BJ (cell line): ENCODE measurements around the gene SYT12. TPM values are rescaled to one million over a fixed set of nuclear protein-coding genes. Genes with fewer than 3 reads are reported as not detected.
A peak's percentile ranks its signal among the peaks of the same experiment; 100 is the strongest.

ENCODE experiments used
- CTCF ChIA-PET: fragments of 350-600 bp; formaldehyde crosslinking; extraction: SDS; loops from one replicate; lab custom pipeline; 2021; ENCODE audit warnings: antibody characterized with exemption, inconsistent platforms; lab: Yijun Ruan, JAX
- POLR2A ChIA-PET: fragments of 300-600 bp; sonication (Branson Sonifier 250); formaldehyde crosslinking; extraction: SDS; loops from one replicate; lab custom pipeline; 2021; ENCODE audit warnings: antibody characterized with exemption; lab: Charles Lee
- DNase-seq: peaks from one replicate; pipeline ENCODE4 v3.0.0-alpha.2; 2011; ENCODE audit warnings: low read depth
- H3K27me3 ChIP-seq: 2 replicates; pipeline ENCODE4 v1.6.0; 2011; ENCODE audit warnings: low read length; ENCODE audit not compliant: control insufficient read depth, insufficient read depth
- H3K36me3 ChIP-seq: 2 replicates; pipeline ENCODE4 v1.5.1; 2011; ENCODE audit warnings: low read length; ENCODE audit not compliant: control insufficient read depth, insufficient read depth
- H3K4me3 ChIP-seq: 2 replicates; pipeline ENCODE4 v1.5.1; 2011; ENCODE audit warnings: low read depth, mild to moderate bottlenecking, control low read depth, low read length
- CTCF ChIP-seq: IDR thresholded peaks from 2 replicates; pipeline ENCODE4 v1.5.1; 2011; ENCODE audit warnings: low read depth, mild to moderate bottlenecking, control low read depth, inconsistent platforms, low read length, moderate library complexity; ENCODE audit not compliant: insufficient read depth
- polyA minus RNA-seq: library from RNA; depleted of rRNA, polyadenylated mRNA; stranded (reverse); fragments of >200 nt; gene quantifications from 2 replicates; pipeline ENCODE4 v1.2.3, GENCODE V29; 2011; rRNA and poly(A)+ RNA removed
- polyA plus RNA-seq: library from polyadenylated mRNA; depleted of rRNA; stranded (reverse); fragments of >200 nt; gene quantifications from 2 replicates; pipeline ENCODE4 v1.2.3, GENCODE V29; 2011; rRNA removed

Gene SYT12
- polyA plus RNA-seq: 0.13 TPM in 2 replicates
- polyA minus RNA-seq: 0.19 and 0.26 TPM in 2 replicates

GRCh38 chr11:67022961-67023956 lies at the start of gene SYT12:
SYT12 (plus strand) TSS chr11:67023134; CDS start chr11:67030145, 7,011 bp downstream.
- H3K27me3 ChIP-seq: peaks cover 13% of the 10 kb centered on the region

DNA sequence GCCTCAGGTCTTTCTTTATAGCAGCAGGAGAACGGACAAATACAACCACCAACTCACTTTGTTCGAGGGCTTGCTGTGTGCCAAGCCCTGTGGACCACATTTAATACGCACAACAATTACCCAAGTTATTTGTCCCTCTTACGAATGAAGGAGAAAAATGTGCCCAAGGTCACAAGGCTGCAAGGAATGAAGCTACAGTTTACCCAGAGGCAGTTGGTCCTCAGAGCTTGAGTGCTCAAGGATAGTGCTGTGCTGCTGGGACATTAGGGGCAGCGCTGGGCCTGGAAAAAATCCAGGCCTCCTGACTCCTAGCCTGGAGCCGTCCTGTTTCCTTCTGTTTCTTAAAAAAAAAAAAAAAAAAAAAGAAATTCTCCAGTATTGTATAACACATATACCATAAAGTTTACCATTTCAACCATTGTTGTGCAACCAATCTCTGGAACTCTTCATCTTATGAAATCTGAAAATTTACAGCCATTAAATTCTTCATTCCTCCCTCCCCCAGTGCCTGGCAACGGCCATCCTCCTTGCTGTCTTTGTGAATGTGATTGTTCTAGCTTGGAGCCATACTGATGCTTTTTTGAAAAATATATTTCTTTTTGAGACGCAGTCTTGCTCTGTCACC lies 48.9 kb upstream of the SYT12 start:
- POLR2A ChIA-PET: no interaction called here
- CTCF ChIA-PET: interaction anchor here (4.3 kb wide), 1 partner anchor 132 kb away, joined by 25 read pairs; the partner anchor contains the start of gene RCE1
- no peaks in the 10 kb centered on the region for H3K27me3 ChIP-seq
- DNase-seq: no peak
- no peak overlapping the region for H3K4me3 ChIP-seq
- TF ChIP-seq CTCF: no peak
- no peaks in the 10 kb centered on the region for H3K36me3 ChIP-seq

More at GRCh38 chr11:67022961-67023956, at the start of gene SYT12:
- ChIA-PET CTCF (interaction anchor here (0.6 to 1.2 kb wide), 3 partner anchors 10 to 26 kb away, joined by 3 to 4 read pairs (median 3); no protein-coding TSS in a partner anchor), POLR2A (interaction anchor here (0.6 kb wide), 1 partner anchor 26 kb away, joined by 3 read pairs; no protein-coding TSS in a partner anchor)
- DNase-seq: no peak
- TF ChIP-seq CTCF: no peak
- Histone ChIP-seq H3K4me3 (peak within 1 kb of the TSS; percentile 28), H3K36me3 (no peaks in the 10 kb centered on the region)

- CTCF ChIA-PET: interaction anchor here (0.6 to 4.3 kb wide), 20 partner anchors 10 to 361 kb away, joined by 3 to 25 read pairs (median 4); partner anchors contain the start of genes PC, RBM4 and RCE1
- DNase-seq: no peak
- TF ChIP-seq CTCF: no peak
- POLR2A ChIA-PET: no interaction called here
- Histone ChIP-seq H3K27me3 (no peaks in the 10 kb centered on the region), H3K4me3 (no peak within 1 kb of the TSS), H3K36me3 (no peaks in the 10 kb centered on the region)
These were observed 48.1 kb upstream of the SYT12 start, which contains the start of gene C11orf86 for GRCh38 chr11:66974724-66975404. C11orf86 (plus strand) TSS chr11:66975304; CDS start chr11:66975363, 59 bp downstream.

- POLR2A ChIA-PET: no interaction called here
- DNase-seq: no peak
- no peaks in the 10 kb centered on the region for H3K27me3 ChIP-seq
- no peaks in the 10 kb centered on the region for H3K36me3 ChIP-seq
- H3K4me3 ChIP-seq: no peak overlapping the region
- TF ChIP-seq CTCF: no peak
- CTCF ChIA-PET: interaction anchor here (0.6 to 4.3 kb wide), 27 partner anchors 10 to 361 kb away, joined by 3 to 25 read pairs (median 3); partner anchors contain the start of genes PC, RBM4 and RCE1
These were observed 47.4 kb upstream of the SYT12 start for GRCh38 chr11:66975405-66976027.
